HG03159 (cell line): ENCODE results near the gene IL24.

Experiments used
- ATAC-seq: cut with Tn5 transposase; IDR thresholded peaks from one replicate; pipeline ENCODE4 v1.9.1; 2021; ENCODE audit warnings: mild to moderate bottlenecking, moderate library complexity; ENCODE audit not compliant: unreplicated experiment

IL24 gene

DNA sequence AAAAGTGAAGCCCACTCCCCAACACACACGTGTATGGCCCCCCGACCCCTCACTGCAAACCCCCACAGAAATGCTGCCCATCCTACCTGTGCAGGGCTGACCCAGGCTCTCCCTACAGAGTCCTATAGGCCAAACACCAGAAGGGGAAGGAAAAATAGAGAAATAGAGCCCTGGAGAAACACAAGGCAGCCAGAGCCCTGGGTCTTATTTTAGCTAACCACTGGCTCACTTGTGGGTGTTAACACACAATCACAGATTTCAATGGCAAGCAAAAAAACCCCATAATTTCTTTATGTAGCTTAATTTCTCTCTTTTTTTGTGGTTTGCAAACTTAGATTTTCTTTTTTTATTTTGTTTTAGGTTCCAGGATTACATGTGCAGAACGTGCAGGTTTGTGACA lies 50.0 kb downstream of the IL24 start:
- ATAC-seq = no peak

DNA sequence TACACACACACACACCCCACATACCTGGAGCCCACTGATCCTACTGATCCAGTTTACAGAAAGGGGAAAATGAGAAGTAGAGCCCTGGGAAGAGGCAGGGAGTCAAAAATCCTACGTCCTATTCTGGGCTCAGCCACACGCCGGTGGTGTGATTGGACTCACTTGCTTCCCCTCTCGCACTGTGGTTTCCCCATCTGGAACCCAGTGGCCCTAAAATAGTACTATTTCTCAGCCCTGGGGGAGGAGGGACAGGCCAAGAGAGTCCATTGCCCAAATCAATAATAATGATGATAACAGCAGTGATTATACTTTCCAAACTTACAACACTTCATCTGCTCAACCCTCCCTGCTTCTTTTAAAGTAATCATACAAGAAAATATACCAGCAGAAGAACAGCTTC lies 52.0 kb downstream of the IL24 start:
- no peak for ATAC-seq

DNA sequence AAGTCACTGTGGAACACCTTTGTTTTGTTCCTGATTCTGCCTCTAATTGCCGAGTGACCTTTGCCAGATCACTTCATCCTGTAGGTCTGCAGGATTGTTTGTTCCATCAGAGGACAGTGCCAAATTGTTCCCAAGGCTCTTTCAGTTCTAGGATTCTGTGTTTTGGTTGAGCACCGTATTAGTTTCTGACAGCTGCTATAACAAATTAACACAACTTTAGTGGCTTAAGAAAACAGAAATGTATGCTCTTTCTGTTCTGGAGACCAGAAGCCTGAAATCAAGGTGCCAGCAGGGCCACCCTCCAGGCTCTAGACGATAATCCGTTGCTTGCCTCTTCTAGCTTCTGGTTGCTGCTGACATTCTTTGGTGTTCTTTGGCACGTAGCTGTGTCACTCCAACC lies 52.4 kb downstream of the IL24 start:
- ATAC-seq = no peak

DNA sequence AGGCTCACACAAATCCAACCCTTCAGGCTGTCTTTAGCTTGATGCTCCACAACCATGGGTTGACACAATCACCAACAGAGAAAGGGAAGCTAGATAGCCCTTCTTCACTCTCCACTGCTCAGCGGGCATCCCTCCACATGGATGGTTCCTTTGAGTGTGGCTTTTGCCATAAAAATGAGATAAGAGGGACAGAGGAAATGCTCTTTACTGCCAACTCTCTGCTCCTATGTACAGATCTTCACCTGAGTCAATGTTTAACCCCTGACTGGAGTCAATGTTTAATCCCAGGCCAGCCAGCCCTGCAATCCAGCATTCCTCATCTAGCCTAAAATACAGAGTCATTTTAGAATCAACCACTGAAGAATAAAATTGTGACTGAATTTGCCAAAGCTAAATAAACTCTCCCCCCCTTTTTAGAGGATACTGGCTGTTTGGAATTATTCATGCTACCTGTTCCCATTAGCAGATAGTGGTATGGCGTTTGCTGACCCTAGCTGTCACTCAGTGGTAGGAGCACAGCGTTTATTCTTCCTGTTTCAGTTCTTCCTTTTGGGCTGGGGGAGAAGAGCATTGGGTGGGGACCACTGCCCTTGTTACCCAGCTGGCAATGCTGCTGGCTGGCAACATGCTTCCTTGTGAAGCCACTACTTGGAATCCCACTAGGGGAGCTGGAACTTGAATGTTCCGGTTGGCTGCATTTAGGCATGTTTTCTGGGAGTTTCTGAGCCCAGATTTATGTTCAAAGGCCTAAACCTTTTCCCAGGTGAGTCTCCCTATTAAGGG lies 54.3 kb downstream of the IL24 start:
- no peak for ATAC-seq

DNA sequence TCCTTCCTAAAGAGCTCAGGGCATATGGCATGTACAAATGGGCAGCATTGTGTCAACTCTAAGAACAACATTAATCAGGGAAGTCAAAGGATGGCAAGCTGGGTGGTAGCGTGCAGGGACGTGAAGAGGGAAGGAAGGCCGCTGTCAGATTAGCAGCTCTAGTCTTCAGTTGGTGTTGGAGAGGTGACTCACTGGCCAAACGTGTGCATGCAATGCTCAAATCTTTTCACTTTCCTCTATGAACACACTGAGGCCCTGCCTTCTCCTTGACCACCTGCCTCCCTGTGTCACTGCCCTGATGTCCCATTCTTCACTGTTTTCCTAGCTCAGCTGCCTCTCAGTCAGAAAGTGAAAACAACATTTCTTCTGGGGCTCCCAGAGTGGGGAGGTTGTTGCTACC lies 54.9 kb downstream of the IL24 start:
- ATAC-seq = no peak

DNA sequence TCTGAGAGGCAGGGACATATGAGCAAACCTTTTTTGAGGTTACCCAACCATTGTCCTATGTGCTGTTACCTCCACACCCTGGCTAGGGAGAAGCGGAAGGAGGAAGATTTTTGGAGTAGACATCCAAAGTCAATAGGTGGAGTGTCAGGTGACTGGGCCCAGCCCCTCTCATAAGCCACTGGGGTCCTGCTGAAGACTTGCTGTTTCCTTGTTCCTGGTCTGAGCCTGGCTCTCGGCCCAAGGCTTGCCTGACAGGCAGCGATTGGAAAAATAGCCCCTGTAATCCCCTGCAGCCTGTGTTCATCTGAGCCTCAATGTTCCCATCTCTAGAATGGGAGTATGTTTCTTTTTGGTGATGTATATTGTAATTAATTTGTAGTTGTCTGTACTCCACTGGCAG lies 55.9 kb downstream of the IL24 start:
- ATAC-seq = no peak

DNA sequence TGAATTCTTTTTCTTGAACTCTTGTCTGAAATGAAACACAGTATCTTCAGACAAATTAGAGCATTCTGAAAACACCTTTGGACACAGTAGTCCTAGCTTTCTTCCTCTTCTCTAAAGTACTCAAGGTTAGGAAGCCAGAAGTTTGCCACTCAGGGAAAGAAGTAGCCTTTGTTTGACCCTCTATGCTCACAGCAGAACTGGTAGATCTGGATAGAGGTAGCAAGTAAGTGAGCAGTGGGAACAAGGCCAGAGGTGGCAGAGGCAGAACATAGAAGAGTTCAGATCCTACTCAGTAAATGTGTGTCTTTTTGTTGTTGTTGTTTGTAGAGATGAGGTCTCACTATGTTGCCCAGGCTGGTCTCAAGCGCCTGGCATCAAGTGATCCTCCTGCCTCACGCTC lies 56.4 kb downstream of the IL24 start:
- ATAC-seq = no peak
